Right lobe of liver (tissue), 6 donors: ENCODE data around the gene HTR4. TPM values are rescaled to one million over a fixed set of nuclear protein-coding genes. Genes with fewer than 3 reads are reported as not detected.
A peak's percentile ranks its signal among the peaks of the same experiment; 100 is the strongest.

Experiments used
- ATAC-seq, 4 donors: fragments of 200-7000 bp; cut with Tn5 transposase; one replicate each; pipeline ENCODE4 v1.9.1; 2020; ENCODE audit warnings: mild to moderate bottlenecking in 4 of 4, moderate library complexity in 4 of 4
- DNase-seq, 3 donors: peaks; one replicate each; pipeline ENCODE4 v3.0.0-alpha.2; 2020
- H3K27ac ChIP-seq, 3 donors: fragments of 200-600 bp; one replicate each; pipeline ENCODE4 v1.8.0; 2022
- H3K27me3 ChIP-seq, 2 donors: fragments of 200-600 bp; one replicate each; pipeline ENCODE4 v1.8.0; 2022
- H3K36me3 ChIP-seq, 4 donors: fragments of 200-600 bp; sonication (generic) in 1 of 4; one replicate each; pipeline versions ENCODE4 v1.5.1 to v1.8.0; 2017 to 2022; ENCODE audit warnings: control low read depth in 1 of 4
- H3K4me1 ChIP-seq, 4 donors: fragments of 200-600 bp; sonication (generic) in 1 of 4; one replicate each; pipeline versions ENCODE4 v1.5.1 to v1.8.0; 2017 to 2022; ENCODE audit warnings: control low read depth in 1 of 4
- H3K4me3 ChIP-seq, 3 donors: fragments of 200-600 bp; one replicate each; pipeline ENCODE4 v1.8.0; 2022
- H3K9me3 ChIP-seq, 4 donors: fragments of 200-600 bp; sonication (generic) in 1 of 4; one replicate each; pipeline versions ENCODE4 v1.5.1 to v1.8.0; 2017 to 2022; ENCODE audit warnings: control low read depth in 1 of 4
- CTCF ChIP-seq, 4 donors: fragments of 200-600 bp in 3 of 4; fragments of 450-650 bp in 1 of 4; IDR thresholded peaks; one replicate each; pipeline versions ENCODE4 v1.5.1 to v1.8.0; 2016 to 2022; ENCODE audit warnings: antibody characterized with exemption in 4 of 4, mild to moderate bottlenecking in 2 of 4
- POLR2A ChIP-seq: fragments of 450-650 bp; IDR thresholded peaks from one replicate; pipeline ENCODE4 v1.6.1; 2017; ENCODE audit warnings: antibody characterized with exemption, mild to moderate bottlenecking
- WGBS: methylation state at CpG from one replicate; pipeline ENCODE4 v1.1.6; 2018; ENCODE audit warnings: low coverage, low lambda C conversion rate; ENCODE audit not compliant: insufficient coverage; ENCODE audit errors: missing lambda C conversion rate; 5-methylcytosine and 5-hydroxymethylcytosine counted together
- intact Hi-C, 2 donors: fragments of 100-400 bp; cut with DNase I; formaldehyde crosslinking; loops; one replicate each; pipeline versions ENCODE4 v1.11.2 to v1.14.1; 2022
- total RNA-seq, 6 experiments: library from RNA; depleted of rRNA in 2 of 6; stranded (reverse); fragments of >200 nt in 2 of 6; fragmentation: NEBNext Ultra II Directional in 3 of 6; extraction: Animal tissue kit (Norgen Biotek cat#: 25700) in 3 of 6; gene quantifications; one replicate each; pipeline versions ENCODE4 v1.1.0 to v1.2.4, GENCODE V29; 2016 to 2023
- donor health status: DM: no; HTN: yes; CAD: no.
- donor health status: DM: no; HTN: no; CAD: no.
- donor health status: DM: no; HTN: no; CAD: no.
- donor health status: DM: no; HTN: yes; CAD: no.
- donor health status: DM: no; HTN: yes; CAD: no.

The HTR4 gene
- total RNA-seq, 6 experiments from 2014 or later = 0.12 to 0.23 (median 0.13) TPM; not detected in 3

- WGBS = 80% methylated on average over 8 of the region's 10 CpGs
- H3K4me3 ChIP-seq = no peak overlapping the region
- no peaks in the 10 kb centered on the region for H3K27me3 ChIP-seq
- no peak for DNase-seq
- intact Hi-C loops = no loop called here
- peaks cover 0 to 7% (median 0%) of the 10 kb centered on the region in 4 donors for H3K4me1 ChIP-seq
- no peak for TF ChIP-seq POLR2A
- TF ChIP-seq CTCF (IDR thresholded peaks at IDR 0.05) = no peak
- H3K9me3 ChIP-seq = no peaks in the 10 kb centered on the region
- no peak overlapping the region for H3K27ac ChIP-seq
- H3K36me3 ChIP-seq = no peaks in the 10 kb centered on the region
- ATAC-seq = no peak
Observed at GRCh38 chr5:148452499-148453193, 201.7 kb downstream of the HTR4 start.

- H3K4me3 ChIP-seq = no peak overlapping the region
- no peaks in the 10 kb centered on the region for H3K9me3 ChIP-seq
- WGBS = 65% methylated on average over 2 of the region's 2 CpGs
- H3K36me3 ChIP-seq = peaks cover 0 to 13% (median 4%) of the 10 kb centered on the region in 4 donors
- no peaks in the 10 kb centered on the region for H3K4me1 ChIP-seq
- DNase-seq (no peak), ATAC-seq (peak in 1 of 4 donors; percentile 25)
- TF ChIP-seq CTCF (IDR thresholded peaks at IDR 0.05) (no peak), POLR2A (no peak)
- intact Hi-C loops = loop anchor here in 1 of 2 donors (10.0 kb wide), 1 partner anchor 278 kb away; no protein-coding TSS in a partner anchor
- H3K27me3 ChIP-seq = no peaks in the 10 kb centered on the region
- H3K27ac ChIP-seq = no peak overlapping the region
Observed at GRCh38 chr5:148446611-148447010, 207.7 kb downstream of the HTR4 start.

- Histone ChIP-seq H3K4me3 (no peak overlapping the region), H3K36me3 (peaks cover 0 to 24% (median 10%) of the 10 kb centered on the region in 4 donors), H3K27ac (no peak overlapping the region), H3K9me3 (no peaks in the 10 kb centered on the region), H3K4me1 (no peaks in the 10 kb centered on the region), H3K27me3 (no peaks in the 10 kb centered on the region)
- no peak for ATAC-seq
- WGBS = 60% methylated on average over 3 of the region's 3 CpGs
- intact Hi-C loops = loop anchor here in 1 of 2 donors (10.0 kb wide), 1 partner anchor 279 kb away; no protein-coding TSS in a partner anchor
- TF ChIP-seq CTCF (IDR thresholded peaks at IDR 0.05) (no peak), POLR2A (no peak)
- DNase-seq = no peak
Observed at GRCh38 chr5:148445578-148445977, 208.7 kb downstream of the HTR4 start.

- 18% methylated on average over 5 of the region's 5 CpGs for WGBS
- H3K4me3 ChIP-seq = no peak overlapping the region
- peak; percentile 91 to 96 (median 95) for ATAC-seq
- no peaks in the 10 kb centered on the region for H3K9me3 ChIP-seq
- no peaks in the 10 kb centered on the region for H3K27me3 ChIP-seq
- no peaks in the 10 kb centered on the region for H3K4me1 ChIP-seq
- TF ChIP-seq CTCF (IDR thresholded peaks at IDR 0.05) (peak; percentile 71 to 88 (median 74)), POLR2A (no peak)
- H3K27ac ChIP-seq = no peak overlapping the region
- peak in 1 of 3 donors; percentile 56 for DNase-seq
- peaks cover 4 to 40% (median 21%) of the 10 kb centered on the region in 4 donors for H3K36me3 ChIP-seq
- intact Hi-C loops = loop anchor here (5.0 to 10.0 kb wide), 2 partner anchors 281 to 283 kb away; no protein-coding TSS in a partner anchor
Observed at GRCh38 chr5:148443998-148444397, 210.3 kb downstream of the HTR4 start.
